RWPE1 (cell line): ENCODE results near the gene PNP.
"Not testable (repeated sequence)": the region's sequence is repeated elsewhere in the genome, so short reads cannot be mapped to it uniquely, and the experiment has no call there.

Experiments
- CTCF ChIA-PET: fragments of 350-600 bp; sonication (Branson Sonifier 250); formaldehyde crosslinking; extraction: SDS; loops from one replicate; lab custom pipeline; 2021; lab: Yijun Ruan, JAX
- POLR2A ChIA-PET: fragments of 400-600 bp; formaldehyde crosslinking; extraction: SDS; loops from one replicate; lab custom pipeline; 2020; ENCODE audit warnings: antibody characterized with exemption; ENCODE audit not compliant: low non-redundant PET; lab: Yijun Ruan, JAX
- DNase-seq: peaks from one replicate; pipeline ENCODE4 v3.0.0; 2012; ENCODE audit warnings: low spot score
- H3K27ac ChIP-seq: fragments of 450-650 bp; 2 replicates; pipeline ENCODE4 v1.5.1; 2017
- TF ChIP-seq, protein P1 (sequence below): fragments of 450-650 bp; conservative IDR thresholded peaks from 2 replicates; pipeline ENCODE4 v1.5.1; 2017; ENCODE audit warnings: low read depth, mild to moderate bottlenecking

PNP gene

GRCh38 chr14:20438664-20439063, 30.5 kb upstream of the PNP start:
- ChIA-PET CTCF (no interaction called here), POLR2A (no interaction called here)
- H3K27ac ChIP-seq: no peak overlapping the region
- no peak for DNase-seq
- TF ChIP-seq, protein P1, sequence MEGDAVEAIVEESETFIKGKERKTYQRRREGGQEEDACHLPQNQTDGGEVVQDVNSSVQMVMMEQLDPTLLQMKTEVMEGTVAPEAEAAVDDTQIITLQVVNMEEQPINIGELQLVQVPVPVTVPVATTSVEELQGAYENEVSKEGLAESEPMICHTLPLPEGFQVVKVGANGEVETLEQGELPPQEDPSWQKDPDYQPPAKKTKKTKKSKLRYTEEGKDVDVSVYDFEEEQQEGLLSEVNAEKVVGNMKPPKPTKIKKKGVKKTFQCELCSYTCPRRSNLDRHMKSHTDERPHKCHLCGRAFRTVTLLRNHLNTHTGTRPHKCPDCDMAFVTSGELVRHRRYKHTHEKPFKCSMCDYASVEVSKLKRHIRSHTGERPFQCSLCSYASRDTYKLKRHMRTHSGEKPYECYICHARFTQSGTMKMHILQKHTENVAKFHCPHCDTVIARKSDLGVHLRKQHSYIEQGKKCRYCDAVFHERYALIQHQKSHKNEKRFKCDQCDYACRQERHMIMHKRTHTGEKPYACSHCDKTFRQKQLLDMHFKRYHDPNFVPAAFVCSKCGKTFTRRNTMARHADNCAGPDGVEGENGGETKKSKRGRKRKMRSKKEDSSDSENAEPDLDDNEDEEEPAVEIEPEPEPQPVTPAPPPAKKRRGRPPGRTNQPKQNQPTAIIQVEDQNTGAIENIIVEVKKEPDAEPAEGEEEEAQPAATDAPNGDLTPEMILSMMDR: no peak

- ChIA-PET POLR2A (no interaction called here), CTCF (interaction anchor here (0.7 to 1.0 kb wide), 2 partner anchors 25 to 39 kb away, joined by 3 read pairs; no protein-coding TSS in a partner anchor)
These were observed 28.7 kb upstream of the PNP start for GRCh38 chr14:20440465-20440864.

DNA sequence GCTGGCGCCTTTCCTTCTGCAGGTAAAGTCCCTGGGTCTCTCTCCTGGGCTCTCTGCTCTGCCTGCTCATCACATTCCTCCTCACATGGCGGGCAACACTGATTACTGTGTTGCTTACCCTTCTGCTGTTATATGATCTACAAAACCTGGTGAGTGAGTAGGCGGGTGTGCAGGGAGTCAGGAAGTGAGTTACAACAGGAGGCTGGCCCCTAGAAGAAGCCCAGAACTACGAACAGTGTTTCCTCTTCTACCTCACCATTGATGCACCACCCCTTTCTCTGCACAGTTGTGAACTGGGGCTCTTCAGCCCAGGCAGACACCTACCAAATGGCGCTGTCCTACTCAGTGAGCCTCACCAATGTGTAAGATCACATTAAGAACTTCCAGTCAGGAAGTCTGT, 28.3 kb upstream of the PNP start:
- ChIA-PET CTCF (interaction anchor here (1.0 kb wide), 1 partner anchor 25 kb away, joined by 3 read pairs; no protein-coding TSS in a partner anchor), POLR2A (no interaction called here)
- H3K27ac ChIP-seq: no peak overlapping the region
- TF ChIP-seq, protein P1: no peak
- no peak for DNase-seq

More at GRCh38 chr14:20440465-20440864, 28.7 kb upstream of the PNP start:
- no peak overlapping the region for H3K27ac ChIP-seq
- no peak for DNase-seq
- TF ChIP-seq, protein P1: no peak

- no peak overlapping the region for H3K27ac ChIP-seq
- CTCF ChIA-PET: no interaction called here
- TF ChIP-seq, protein P1: no peak
These were observed 27.7 kb upstream of the PNP start for GRCh38 chr14:20441461-20441860.

DNA sequence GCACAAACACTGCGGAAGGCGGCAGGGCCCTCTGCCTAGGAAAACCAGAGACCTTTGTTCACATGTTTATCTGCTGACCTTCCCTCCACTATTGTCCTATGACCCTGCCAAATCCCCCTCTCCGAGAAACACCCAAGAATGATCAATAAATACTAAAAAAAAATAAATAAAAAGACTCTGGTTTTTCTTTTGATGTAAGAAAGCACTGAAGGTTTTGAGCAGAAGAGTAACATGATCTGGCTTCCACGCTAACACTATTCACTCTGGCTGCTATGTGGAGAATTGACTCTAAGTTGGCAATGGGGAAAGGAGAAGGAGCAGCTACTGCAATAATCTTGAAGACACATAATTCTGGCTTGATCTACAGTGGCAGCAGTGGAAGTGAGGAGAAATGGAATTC, 25.6 kb upstream of the PNP start:
- H3K27ac ChIP-seq, DNase-seq, CTCF ChIA-PET, POLR2A ChIA-PET: not testable (repeated sequence)

More at GRCh38 chr14:20441461-20441860, 27.7 kb upstream of the PNP start:
- DNase-seq: no peak
- POLR2A ChIA-PET: no interaction called here

- no peak overlapping the region for H3K27ac ChIP-seq
- DNase-seq: no peak
- POLR2A ChIA-PET: no interaction called here
- CTCF ChIA-PET: no interaction called here
- TF ChIP-seq, protein P1: no peak
These were observed 22.3 kb upstream of the PNP start for GRCh38 chr14:20446889-20447288.

- DNase-seq, H3K27ac ChIP-seq, CTCF ChIA-PET, POLR2A ChIA-PET: not testable (repeated sequence)
These were observed 16.4 kb upstream of the PNP start for GRCh38 chr14:20452831-20453230.
